ENCODE results near the gene CRACR2A.

CRACR2A gene

GRCh38 chr12:3698218-3698974, 54.5 kb downstream of the CRACR2A start:
- no peak overlapping the region for H3K4me3 ChIP-seq (ENCODE audit: low read length)
- TF ChIP-seq ZNF274 (IDR thresholded peaks at IDR 0.05; ENCODE audit: low read depth, low read length): no peak

DNA sequence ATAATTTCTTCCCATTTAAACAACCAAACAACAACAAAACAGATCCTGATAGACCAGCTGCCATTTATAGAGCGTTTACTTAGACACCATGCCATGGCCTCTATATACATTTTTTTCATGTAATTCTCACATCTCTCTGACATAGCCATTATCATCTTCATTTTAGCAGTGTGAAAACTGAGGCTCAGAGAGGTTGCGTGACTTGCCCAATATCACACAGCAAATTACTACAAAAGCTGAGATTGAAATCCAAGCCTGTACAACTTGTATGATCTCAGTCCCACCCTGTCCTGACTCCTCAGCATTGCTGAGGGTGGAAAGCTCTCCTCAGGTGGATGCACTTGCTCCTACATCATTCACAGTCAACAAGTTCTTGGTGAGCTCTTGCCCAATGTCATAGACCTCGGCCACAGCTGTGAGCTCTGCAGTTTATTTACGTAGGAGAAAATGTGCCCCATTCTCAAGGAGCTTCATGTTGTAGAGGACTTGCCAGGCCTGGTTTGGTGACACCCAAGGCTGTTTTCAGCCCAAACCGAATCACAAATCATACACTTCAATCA, 55.5 kb downstream of the CRACR2A start:
- TF ChIP-seq ZNF274 (IDR thresholded peaks at IDR 0.05; ENCODE audit: low read depth, low read length): no peak
- H3K4me3 ChIP-seq (ENCODE audit: low read length): no peak overlapping the region

GRCh38 chr12:3694673-3695072, 58.2 kb downstream of the CRACR2A start:
- no peak overlapping the region for H3K4me3 ChIP-seq (ENCODE audit: low read length)
- no peak for TF ChIP-seq ZNF274 (IDR thresholded peaks at IDR 0.05; ENCODE audit: low read depth, low read length)

DNA sequence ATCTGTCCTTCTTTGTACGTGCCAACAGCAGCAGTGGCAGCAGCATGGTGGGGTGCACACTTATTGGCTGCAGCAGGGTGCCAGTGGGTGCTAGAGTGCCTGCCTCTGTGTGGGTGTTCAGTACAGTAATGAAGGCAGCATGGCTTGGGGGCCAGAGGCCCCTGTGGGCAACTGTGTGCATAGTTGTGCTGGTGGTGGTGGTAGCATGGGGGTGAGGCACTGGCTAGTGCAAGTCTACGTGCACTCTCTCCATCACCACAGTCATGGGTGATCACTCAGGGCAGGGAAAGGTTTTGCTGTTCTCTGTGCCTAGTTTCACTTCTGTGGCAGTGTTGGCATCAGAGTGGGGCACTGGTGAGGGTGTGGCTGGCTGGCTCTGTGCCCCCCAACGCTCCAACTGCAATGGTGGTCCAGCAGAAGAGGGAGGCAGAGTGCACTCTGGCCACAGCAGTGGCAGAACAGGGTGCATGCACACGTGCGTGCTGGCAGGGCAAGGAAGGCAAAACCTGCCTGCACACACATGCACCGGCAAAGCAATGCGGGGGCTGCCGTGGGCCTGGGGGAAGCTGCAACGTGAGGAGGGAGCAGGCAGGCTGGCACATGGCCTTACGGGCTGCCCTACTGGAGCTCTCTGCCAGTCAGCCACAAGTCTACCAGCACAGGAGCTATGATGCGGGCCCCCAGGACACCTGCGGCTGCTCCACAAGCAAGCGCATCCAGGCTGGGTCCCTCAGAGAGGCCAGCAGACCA, 60.1 kb downstream of the CRACR2A start:
- no peak for TF ChIP-seq ZNF274 (IDR thresholded peaks at IDR 0.05; ENCODE audit: low read depth, low read length)
- no peak overlapping the region for H3K4me3 ChIP-seq (ENCODE audit: low read length)

- TF ChIP-seq ZNF274 (IDR thresholded peaks at IDR 0.05; ENCODE audit: low read depth, low read length): no peak
- H3K4me3 ChIP-seq (ENCODE audit: low read length): no peak overlapping the region
These were observed 66.4 kb downstream of the CRACR2A start for GRCh38 chr12:3686463-3686862.

GRCh38 chr12:3685830-3686229, 67.1 kb downstream of the CRACR2A start:
- TF ChIP-seq ZNF274 (IDR thresholded peaks at IDR 0.05; ENCODE audit: low read depth, low read length): no peak
- no peak overlapping the region for H3K4me3 ChIP-seq (ENCODE audit: low read length)

DNA sequence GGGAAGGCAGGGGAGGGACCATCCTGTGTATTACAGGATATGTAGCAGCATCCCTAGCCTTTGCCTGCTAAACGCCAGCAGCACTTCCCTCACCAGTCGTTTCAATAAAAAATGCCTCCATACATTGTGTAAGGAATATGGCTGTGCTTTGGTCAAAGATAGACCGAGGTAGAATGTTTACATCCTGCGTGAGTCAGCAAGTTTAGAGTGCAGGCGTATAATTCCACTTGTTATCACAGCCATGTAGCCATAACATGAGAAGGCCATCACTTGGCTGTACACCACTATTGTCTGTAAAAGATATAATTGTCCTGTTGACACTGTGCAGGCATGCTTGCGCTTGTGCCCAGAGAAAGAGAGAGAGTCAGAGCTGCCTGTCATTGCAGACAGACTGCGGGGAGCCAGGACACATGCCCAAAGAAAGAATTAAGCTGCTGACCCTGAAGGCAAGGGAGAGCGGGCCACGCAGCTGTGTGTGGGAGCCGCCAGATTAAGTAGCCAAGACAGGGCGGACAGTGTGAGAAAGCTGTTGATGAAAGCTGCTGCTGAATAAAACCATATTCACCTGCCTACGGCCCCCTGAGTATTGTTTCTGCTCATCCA, 68.4 kb downstream of the CRACR2A start:
- TF ChIP-seq ZNF274 (IDR thresholded peaks at IDR 0.05; ENCODE audit: low read depth, low read length): no peak
- no peak overlapping the region for H3K4me3 ChIP-seq (ENCODE audit: low read length)

DNA sequence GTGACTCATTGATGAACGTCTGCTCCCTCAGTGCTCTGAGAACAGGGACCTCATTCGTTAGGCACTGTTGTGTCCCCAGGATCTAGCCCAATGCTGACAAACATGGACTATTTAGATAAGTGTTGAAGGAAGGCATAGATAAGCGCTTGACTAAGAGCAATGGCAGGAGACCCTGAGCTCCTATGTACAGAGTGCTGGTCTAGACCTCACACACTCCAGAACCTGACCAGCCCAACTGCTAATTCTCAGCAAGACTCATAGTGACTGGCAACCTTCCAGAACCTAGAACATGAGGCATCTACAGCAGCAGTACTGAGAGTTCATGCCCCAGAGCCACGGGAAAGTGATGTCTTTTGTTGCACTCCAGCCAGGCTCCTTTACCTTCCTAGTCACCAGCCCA, 69.2 kb downstream of the CRACR2A start:
- TF ChIP-seq ZNF274 (IDR thresholded peaks at IDR 0.05; ENCODE audit: low read depth, low read length): no peak

GRCh38 chr12:3681595-3682061, 71.3 kb downstream of the CRACR2A start:
- no peak overlapping the region for H3K4me3 ChIP-seq (ENCODE audit: low read length)
- TF ChIP-seq ZNF274 (IDR thresholded peaks at IDR 0.05; ENCODE audit: low read depth, low read length): no peak

More for the DNA sequence above, 69.2 kb downstream of the CRACR2A start:
- H3K4me3 ChIP-seq (ENCODE audit: low read length): no peak overlapping the region

DNA sequence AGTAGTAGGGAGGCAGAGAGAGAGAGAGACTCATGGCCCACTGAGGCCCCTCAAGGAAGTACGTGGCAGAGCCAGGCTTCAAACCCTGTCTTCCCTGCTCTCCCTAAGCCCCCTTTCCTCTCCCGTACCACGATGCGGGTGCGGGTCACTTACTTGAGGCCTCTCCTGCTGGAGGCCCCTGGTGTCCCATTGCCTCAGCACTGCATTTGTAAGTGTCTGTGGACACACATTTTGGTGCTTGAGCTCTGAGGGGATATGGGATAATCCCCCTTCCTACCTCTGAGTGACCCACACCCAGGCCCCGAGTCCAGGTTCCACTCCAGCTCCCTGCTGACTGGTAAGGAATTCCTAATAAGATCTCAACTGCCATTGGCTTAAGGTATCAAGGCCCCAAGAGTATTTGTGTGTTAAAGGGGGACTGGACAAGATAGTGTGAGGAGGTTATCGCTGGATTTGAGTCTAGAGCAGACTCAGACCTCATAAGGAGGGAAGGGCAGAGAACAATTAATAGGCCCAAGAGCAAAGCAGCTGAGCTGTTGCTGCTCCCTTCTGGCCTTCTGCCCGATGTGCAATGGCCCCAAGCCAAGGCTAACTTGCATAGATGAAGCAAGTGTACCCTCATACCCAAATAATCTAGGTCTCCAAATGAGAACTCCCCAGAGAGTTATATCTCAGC, 71.9 kb downstream of the CRACR2A start:
- H3K4me3 ChIP-seq (ENCODE audit: low read length): no peak overlapping the region
- no peak for TF ChIP-seq ZNF274 (IDR thresholded peaks at IDR 0.05; ENCODE audit: low read depth, low read length)

GRCh38 chr12:3679831-3680230, 73.1 kb downstream of the CRACR2A start:
- no peak for TF ChIP-seq ZNF274 (IDR thresholded peaks at IDR 0.05; ENCODE audit: low read depth, low read length)

DNA sequence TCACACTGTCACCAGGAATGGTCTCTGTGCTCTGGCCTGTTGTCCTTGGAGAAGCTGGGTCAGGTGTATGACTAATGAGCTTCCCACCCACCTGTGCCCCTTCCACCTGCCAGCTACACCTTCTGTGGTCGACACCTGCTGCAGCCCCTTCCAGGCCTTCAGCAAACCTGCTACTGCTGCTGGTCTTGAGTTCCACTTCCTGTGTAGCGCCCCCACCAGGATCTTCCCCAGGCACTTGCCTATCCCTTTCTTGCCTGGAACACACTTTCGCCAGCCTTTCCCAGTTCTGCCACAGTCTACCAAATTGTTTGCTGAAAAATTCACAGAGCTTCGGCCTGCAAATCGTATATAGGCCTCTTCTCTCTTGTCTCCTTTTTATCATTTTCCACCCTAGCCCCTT, 75.3 kb downstream of the CRACR2A start:
- TF ChIP-seq ZNF274 (IDR thresholded peaks at IDR 0.05; ENCODE audit: low read depth, low read length): no peak
- H3K4me3 ChIP-seq (ENCODE audit: low read length): no peak overlapping the region

More at GRCh38 chr12:3679831-3680230, 73.1 kb downstream of the CRACR2A start:
- H3K4me3 ChIP-seq (ENCODE audit: low read length): no peak overlapping the region

DNA sequence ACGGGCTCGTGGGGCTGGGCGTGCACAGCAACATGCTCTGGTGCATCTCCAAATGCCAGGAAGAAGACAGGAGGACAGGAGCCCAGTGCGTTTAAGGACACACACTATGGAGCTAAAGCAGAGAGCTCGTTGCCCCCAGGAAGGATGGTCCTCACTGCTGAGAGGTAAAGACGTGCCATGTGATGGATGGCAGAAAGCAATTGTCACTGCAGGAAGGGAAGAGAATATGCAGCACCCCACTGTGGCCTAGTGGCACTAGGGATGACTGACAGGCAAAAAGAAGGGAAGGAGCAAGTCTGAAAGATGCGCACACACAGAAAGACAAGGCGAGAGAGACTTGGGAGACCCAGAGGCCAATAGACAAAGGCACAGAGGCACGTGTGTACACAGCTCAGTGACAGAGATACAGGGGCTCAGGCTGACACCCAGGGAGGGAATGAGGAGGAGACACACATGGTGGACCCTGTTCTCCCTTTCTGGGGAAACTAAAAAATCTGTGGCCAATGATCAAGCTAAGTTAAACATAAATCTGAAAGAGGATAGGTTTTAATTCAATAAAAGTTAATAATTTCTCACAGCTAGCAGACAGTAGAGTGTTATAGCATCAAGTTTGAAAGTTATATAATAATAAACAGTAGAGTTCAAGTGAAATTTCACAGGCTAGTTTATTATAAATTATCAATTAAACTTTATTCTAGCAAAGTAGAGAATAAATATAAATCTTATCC, 78.8 kb downstream of the CRACR2A start:
- no peak overlapping the region for H3K4me3 ChIP-seq (ENCODE audit: low read length)
- TF ChIP-seq ZNF274 (IDR thresholded peaks at IDR 0.05; ENCODE audit: low read depth, low read length): no peak

All from GM08714 (cell line).